ENCODE results near the gene TMEM182.

TMEM182 gene, protein sequence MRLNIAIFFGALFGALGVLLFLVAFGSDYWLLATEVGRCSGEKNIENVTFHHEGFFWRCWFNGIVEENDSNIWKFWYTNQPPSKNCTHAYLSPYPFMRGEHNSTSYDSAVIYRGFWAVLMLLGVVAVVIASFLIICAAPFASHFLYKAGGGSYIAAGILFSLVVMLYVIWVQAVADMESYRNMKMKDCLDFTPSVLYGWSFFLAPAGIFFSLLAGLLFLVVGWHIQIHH
- long read RNA-seq, donor 1, partial matches to known transcripts: 0 of 4 reads
- long read RNA-seq, donor 1, other reads (novel, unspliced or antisense): 0 of 4 reads
- long read RNA-seq, donor 2, partial matches to known transcripts: 0 of 2 reads
- long read RNA-seq, donor 2, other reads (novel, unspliced or antisense): 0 of 2 reads
- long read RNA-seq, donor 3: 0 reads
- long read RNA-seq, donor 4, partial matches to known transcripts: 0 of 2 reads
- long read RNA-seq, donor 4, other reads (novel, unspliced or antisense): 0 of 2 reads
- long read RNA-seq, donor 5, partial matches to known transcripts: 0 of 1 reads
- long read RNA-seq, donor 5, other reads (novel, unspliced or antisense): 0 of 1 reads
- long read RNA-seq, donor 6, partial matches to known transcripts: 0 of 4 reads
- long read RNA-seq, donor 6, other reads (novel, unspliced or antisense): 0 of 4 reads
- long read RNA-seq, donor 7, transcript TMEM182-202 (5 exons, 3,112 nt): major isoform, 6 of 9 reads
- long read RNA-seq, donor 7, partial matches to known transcripts: 0 of 9 reads
- long read RNA-seq, donor 7, other reads (novel, unspliced or antisense): 0 of 9 reads
- long read RNA-seq, donor 8, partial matches to known transcripts: 0 of 5 reads
- long read RNA-seq, donor 8, other reads (novel, unspliced or antisense): 0 of 5 reads

DNA sequence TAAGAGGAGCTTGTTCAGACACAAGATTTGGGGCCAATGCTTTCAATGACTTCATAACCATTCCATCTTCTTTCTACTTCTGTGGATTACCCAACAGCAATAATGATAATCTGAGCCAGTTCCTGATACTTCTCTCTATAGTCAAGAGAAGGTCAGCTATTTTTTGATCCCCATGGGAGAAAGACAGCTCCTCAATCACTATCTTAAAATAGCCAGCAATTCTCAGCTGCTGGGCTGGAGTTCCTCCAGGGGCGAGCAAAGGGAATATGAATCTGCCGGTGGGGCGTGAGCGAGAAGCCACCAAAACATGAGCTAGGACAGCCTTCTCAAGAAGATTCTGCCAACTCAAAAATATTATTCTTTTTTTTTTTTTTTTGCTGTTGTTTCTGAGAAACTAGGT, at the start of gene TMEM182:
Gene TMEM182, plus strand, starts transcription at position 269 of the 400 bp plus-strand sequence. CDS start 187 bp downstream, outside the sequence.
- no peak for DNase-seq

DNA sequence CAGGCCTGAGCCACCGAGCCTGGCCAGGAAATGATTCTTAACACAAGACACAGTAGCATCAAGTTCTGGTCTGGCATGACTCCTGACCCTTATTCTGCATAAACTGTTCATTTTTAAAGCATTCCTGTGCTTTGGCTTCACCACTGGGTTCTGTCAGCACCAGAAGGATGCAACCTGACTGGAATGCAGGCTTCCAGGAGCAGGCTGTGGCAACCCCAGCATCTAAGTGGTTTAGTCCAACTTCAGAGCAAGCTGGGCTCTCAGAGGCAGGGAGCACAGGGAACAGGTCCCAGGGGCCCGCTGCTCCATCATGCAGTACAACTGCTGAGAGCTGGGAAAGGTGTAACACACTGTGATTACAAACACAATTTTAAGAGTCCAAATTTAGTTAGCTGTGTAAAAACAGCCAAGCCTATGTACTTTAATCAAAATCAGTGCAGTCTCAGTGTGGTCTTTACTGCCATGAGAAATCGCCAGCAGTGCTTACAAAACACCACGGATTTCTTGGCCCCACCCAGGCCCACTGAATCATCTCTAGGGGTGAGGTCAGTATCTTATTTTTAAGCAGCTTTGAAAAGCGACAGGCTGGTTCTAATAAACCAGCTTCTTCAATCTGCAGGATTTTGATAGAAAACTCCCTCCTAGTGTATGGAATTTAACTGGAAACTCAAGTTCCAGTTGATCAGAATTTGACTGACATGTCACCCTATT, 44.4 kb upstream of the TMEM182 start:
- DNase-seq: no peak

DNA sequence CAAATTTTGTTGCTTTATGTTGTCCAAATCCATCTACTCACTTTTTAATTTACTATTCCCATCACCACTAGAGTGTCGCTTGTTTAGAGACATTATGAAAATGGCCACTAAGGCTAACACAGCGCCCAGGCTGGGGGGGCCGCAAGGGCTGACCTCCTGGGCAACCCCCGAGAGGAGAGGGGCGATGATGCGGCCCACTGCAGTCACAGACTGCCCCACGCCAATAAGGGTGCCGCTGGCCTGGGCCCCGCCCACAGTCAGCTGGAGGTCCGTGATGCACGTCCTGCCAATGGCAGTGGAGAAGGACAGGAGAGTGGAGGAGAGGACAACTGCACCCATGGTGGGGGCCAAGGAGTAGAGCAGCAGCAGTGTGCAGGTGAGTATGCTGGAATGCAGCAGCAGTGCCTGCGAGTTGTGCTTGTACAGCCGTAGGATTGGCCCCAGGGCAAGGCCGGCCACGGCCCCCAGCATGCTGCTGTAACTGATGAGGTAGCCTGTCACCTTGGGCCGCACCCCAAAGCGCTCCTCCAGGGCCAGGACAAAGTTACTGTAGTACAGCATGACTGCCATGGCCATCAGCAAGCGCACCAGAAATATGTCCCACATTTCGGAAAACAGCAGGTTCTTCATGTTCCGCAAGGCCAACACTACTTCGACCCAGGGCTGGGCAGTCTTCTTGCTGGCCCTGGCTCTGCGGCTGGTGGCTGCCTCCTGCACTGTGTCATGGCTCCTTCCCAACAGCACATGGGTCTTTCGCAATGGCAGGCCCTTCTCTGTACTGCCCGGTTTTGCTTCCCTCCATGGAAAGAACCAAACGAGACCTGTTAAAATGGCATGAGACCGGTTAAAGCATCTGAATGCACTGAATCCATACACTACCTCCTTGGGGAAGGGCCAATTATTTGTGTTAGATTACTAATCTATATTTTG, 43.2 kb upstream of the TMEM182 start:
- no peak for DNase-seq

DNA sequence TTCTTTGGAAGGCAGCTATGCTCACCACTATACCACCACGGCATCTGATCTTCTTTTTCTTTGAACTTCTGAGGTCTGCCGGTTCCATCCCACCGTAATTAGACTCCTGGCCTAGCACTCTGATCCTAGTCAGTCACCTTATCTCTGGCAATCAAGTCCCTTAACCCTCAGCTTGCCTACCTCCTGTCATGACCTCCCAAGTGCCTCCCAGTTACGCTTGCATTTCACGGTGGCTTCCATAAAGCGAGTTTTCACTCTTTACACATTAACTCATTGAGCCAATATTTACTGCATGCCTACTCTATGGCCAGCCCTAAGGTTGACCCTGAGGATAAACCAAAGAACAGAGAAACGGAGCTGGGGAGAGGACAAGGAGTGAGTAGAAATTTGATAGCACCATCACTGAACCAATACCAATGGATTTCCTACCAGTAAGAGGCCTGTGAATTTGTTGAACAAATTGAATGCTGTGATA, 37.8 kb upstream of the TMEM182 start:
- DNase-seq: no peak

DNA sequence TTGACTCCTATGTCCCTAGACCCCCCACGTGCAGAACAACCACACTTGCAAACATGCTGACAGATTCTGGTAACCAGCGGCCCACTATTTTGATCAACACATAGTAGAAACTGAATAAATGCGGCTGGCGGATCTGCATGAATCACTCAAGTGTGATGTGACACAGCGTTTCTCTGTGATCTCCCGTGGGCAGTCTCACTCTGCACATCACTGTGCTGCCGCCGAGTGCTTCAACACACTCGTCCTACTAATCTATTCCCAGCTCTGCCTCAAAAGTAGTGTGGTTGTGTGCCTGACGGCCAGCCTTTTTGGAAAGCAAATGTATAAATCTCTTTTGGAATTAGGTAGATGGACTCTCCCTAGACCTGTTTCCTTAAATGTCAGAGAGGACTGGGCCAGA, 37.3 kb upstream of the TMEM182 start:
- no peak for DNase-seq

DNA sequence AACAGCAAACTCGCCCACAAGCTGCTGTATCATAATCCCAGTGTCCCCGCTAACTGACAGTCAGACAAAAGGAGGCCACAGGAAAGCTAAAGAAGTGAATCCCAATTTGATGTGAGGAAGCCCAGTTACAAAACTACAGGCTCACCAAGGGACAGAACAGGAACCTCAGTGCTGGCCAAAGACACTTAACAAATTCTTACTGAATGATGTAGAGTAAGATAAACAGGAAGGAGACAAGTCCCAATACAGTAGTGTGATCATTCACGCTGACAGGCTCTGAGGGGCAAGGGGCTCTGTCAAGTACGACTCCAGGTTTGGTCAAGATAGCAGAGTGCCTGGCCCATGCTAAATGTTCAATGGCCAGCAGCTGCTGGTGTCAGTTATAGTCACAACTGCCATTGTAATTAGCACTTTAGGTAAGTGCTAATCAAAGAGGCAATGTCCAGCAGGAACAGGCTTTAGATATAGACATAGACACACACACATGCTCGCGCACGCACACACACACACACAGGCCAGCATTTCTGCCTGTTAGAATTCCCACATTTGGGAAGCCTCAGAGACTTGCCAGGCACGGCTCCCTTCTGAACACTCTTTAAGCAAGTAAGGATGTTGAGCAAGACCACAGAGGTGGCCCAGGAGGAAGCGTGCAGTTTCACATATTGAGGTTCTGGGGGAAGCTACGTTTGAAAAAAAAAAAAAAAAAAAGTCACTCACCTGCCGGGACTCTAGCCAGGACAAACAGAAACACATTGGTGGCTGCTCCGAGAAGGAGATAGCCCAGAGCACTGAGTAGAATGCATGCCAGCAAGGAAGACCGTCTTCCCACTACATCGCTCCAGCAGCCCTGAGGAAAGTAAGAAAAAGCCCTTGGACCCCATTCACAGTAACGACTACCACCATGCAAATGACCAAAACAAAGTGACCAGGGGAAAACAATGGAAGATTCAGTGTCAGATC, 35.4 kb upstream of the TMEM182 start:
- DNase-seq: no peak

DNA sequence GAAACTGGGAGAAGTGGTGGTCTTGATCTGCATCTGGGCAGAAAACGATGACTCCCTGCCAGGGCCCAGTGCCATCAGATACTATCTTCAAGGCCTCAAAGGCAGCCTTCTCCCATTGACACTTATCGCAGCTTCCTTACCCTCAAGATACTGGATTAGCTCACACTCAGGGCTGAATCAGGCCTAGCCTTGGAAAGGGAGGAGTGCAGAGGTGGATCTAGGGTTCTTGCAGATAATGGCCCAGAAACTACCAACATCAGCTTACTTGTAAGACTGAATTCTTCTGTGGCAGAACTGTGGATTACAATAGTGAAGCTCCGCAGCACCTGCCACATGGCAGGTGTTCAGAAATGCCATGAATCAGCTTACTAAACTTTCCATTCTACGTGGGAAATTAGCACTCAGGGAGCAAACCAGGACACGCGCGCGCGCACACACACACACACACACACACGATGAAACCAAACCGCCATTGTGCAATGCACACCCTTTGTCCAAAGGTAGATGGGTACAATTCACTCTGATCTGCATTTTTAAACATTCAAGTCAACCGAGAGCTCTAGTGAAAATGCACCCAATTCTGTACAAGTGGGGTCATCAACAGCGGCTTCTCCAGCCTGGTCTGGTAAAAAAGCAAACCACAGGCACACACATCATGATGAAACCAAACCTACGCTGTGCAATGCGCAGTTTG, 26.3 kb upstream of the TMEM182 start:
- DNase-seq: no peak

DNA sequence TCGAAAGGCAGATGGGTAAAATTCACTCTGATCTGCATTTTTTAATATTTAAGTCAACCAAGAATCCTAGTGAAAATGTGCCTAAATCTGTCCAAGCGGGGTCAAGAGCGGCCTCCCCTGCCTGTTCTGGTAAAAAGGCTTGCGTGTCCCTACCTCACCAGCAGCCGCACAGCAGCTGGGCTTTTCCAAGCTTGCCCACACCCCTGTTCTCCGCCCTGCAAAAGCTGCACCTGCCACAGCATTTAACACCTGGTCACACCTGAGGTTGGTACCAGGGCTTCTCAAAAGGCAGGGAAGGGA, 25.8 kb upstream of the TMEM182 start:
- DNase-seq: no peak

DNA sequence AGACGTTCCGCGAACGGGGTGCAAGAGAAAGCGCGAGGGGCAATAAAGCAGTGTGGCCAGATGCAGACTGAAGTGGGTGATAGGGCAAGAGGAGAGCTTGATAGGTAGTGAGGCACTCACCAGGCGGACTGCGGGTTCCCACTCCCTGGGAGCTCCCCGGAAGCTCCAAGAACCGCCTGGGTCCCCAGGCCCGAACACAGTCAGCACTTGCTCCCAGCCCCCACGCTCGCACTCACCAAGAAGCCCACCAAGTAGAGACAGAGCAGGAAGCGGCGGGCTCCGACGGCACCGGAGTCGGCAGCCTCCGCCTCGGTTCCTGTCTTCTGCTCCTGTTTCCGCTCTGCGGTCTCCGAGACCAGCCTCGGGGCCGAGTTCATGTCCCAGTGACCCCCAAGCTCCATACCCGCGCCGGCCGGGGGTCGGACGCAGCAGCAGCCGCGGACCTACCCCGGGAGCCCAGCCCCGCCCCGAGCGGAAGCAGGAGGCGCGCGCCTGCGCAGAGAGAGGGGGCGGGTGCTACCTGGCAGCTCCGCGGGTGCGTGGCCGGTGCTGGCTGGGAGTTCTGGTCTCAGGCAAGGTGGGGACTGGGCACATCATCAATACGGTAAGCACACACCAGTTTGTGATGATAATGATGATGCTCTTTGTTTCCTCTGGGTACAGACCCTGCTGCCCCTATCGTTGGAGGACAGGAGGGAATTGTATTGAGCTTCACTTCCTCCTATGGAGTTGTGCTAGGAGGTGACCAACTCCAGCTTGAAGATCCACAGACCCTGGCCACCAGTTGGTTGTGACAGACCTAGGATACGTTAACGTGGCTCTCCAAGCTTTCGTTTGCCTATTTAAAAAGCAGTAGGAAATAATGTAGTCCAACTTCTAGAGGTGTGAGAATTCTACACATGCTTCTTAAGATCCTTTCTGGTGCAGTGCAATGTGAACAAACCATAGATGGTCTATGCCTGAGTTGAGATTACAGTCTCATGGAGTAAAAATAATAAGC, 25.1 kb upstream of the TMEM182 start:
- peak; percentile 95 for DNase-seq

DNA sequence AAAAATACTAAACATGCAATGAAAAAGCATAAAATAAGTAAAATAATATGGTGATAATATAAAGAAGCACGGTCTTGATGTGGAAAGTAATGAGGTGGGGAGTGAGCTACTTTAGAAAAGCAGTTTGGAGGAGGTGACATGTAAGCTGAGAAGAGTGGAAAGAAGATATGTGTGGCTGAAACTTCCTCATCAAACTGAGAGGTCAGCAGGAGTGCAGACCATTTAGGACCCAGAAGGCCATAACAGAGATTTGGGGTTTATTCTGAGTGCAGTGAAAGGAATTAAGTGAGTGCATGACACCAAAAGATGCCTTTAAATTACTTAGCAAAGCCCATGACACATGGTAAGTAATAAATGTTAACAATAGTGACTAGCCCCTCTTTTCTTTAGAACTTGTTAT, 24.4 kb upstream of the TMEM182 start:
- DNase-seq: no peak

DNA sequence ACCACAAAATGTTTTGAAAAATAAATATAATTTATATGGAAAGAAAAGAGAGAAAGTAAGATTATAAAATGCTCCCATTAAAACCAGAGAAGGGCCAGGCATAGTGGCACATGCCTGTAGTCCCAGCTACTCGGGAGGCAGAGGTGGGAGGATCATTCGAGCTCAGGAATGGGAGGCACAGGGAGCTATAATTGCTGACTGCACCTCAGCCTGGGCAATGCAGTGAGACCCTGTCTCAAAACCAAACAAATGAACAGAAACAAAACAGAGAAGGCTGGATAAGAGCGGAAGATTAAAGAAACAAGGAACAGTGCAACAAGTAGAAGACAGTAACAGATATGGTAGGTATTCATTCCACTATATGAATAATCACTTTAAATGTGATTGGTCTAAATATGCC, 18.6 kb upstream of the TMEM182 start:
- DNase-seq: no peak

DNA sequence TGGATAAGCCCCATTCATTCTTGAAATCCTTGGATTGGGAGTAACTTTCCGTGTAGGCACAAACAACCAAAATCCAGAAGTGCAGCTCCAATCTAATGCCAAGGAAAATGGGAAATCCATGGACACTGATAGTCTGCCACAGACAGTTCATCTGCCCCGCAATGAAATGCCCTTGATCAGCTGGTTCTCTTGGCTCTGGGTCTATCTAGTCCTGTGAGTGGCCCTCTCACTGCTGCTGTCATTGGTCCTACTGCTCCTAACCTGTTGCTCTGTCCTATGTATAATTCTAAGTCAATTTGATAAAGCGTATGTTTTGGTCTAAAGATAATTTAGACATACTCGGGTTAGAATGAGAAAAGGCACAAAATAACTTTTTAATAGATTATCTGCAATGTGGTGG, 13.7 kb upstream of the TMEM182 start:
- DNase-seq: no peak

DNA sequence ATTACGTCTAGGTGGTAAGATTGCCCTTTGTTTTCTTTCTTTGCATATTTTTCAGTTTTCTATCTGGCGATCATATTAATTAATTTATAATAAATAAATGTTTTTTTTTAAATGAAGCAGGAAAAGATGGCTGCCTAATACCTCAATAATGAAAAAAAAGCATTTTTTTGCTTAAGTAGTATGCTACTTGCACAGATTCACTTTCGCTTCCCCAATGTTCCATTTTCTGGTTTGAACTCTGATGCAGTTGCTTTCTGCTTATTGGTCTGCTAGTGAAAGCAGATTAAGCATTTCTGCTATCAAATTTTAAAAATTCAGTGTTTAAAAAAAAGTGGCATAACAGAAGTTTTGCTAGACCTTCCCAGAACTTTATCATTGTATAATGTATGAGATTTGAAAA, 11.9 kb upstream of the TMEM182 start:
- DNase-seq: no peak

DNA sequence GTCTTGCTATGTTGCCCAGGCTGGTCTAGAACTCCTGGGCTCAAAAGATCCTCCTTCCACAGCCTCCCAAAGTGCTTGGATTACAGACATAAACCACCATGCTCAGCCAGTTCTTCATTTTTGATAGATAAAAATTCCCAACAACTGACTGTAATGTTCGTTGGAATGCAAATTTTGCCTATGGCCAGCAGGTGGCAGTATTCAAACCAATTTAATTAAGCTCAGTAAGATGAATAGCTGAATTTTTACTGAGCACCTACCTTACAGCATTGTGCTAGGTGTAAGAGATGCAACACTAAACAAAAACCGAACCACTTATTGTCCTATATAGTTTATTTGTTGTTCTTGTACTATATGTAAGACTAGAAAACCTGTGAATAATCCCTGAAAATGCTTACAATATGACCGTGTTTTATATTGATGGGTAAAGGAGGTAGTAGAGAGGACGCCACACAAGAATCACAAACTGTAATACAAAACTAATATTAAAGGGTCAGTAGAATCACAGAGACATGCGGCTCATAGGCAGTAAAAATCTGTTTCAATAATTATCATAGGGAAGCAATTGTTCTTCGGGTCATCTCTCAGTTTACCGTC, 8.2 kb upstream of the TMEM182 start:
- no peak for DNase-seq

DNA sequence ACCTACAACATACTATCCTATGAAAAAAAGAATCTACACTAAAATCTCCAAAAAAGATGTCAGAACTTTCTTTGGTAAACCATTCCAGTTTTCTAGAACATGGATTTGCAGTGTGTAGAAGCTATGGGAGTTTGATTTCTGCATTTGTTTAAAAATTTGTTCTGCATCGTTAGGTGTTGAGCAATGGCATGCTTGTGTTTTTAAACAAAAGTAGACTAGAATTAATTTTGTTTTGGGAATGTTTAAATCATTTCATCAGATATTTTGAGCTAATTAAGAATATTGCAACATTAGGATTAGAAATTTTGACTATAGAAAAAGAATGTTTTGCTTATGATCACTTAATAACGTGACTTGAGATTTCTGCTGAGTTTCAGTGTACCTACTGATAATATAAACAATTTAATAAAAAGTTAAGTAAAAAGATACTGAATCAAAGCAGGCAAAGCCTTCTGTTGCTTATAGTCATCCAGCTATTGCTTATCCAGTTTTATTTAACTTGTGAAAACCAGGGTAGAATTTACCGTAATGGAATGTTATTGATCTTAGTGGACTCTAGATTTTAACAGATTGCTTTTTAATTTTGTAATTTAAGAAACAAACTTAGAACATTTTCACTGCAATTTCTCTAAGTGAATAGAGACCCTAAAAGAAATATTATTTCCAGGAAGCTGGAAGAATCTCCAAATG, 7.2 kb upstream of the TMEM182 start:
- DNase-seq: no peak

DNA sequence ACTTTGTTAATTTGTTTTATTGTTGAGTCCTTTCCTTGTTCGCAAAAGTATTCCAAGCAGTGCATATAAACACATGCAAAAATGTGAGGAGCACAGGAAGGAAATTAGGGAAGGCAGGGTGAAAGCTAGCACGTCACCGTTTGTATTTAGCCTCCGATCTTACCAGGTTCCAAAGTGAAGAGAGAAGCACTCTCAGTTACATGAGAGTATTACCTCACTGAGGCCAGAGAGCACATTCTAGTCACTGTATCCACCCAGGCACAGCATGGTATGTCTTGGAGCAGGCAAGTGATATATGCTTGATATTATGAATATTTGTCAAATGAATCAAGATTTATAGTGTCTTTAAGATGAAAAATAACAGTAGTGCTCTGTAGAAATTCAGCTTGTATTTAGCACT, 6.5 kb upstream of the TMEM182 start:
- DNase-seq: no peak

DNA sequence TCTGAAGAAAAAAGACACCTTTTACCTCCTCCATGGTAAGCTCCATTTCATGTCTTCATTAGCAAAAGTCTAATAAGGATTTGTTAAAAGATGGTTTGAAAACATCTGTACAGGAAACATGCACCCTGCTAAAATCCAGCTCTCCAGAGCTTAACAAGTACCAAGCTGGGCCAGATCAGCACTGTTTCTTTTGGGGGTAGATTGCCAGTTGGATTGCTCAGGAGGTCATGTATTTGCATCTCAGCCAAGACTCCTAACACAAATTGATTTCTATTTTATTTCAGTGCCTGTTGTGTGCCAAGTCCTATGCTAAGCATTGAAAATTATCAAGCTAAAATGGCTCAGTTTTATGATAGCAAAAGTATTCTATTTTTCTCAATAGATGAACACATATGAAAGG, 3.4 kb upstream of the TMEM182 start:
- DNase-seq: no peak

DNA sequence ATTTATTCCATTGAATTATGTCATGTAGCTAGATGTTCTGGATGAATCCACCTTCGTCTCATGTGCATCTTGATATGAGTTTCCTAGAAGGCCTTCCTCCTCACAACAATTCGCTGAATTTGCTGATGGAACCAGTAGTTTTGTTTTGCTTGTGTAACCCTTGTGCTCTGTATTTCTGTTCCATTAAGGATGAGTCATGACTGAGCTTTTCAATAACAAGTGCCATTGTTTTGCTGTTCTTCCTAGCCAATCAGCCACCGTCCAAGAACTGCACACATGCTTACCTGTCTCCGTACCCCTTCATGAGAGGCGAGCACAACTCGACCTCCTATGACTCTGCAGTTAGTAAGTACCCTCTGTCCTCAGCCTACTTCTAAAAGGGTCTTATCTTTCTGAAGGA, 2.3 kb downstream of the TMEM182 start:
- no peak for DNase-seq

Measured in right kidney (tissue), 9 donors.